Spleen (tissue), 7 donors: ENCODE results near the gene FLII.

Experiments
- POLR2A ChIP-seq, 3 donors: fragments of 450-650 bp; IDR thresholded peaks; one replicate each; pipeline ENCODE4 v1.5.1; 2017; ENCODE audit warnings: antibody characterized with exemption in 3 of 3, mild to moderate bottlenecking in 1 of 3
- POLR2AphosphoS5 ChIP-seq, 3 donors: sonication (generic); formaldehyde crosslinking; IDR thresholded peaks; one replicate each; pipeline ENCODE4 v1.5.1; 2017; ENCODE audit warnings: antibody characterized with exemption in 3 of 3
- TF ChIP-seq, protein P1 (sequence below), 11 experiments: fragments of 200-600 bp in 7 of 11; fragments of 450-650 bp in 4 of 11; sonication (generic) in 4 of 11; IDR thresholded peaks in 8 of 11; conservative IDR thresholded peaks in 3 of 11; 1 replicate in 7 of 11; 2 replicates in 4 of 11; pipeline versions ENCODE4 v1.4.0 to v1.8.0; 2016 to 2021; ENCODE audit warnings: antibody characterized with exemption in 11 of 11, inconsistent platforms in 4 of 11, mild to moderate bottlenecking in 1 of 11
- donor health status: DM: no; HTN: no; CAD: no; lungs with moderate emphysema.
- donor health status: DM: no; HTN: no; CAD: no.
- donor health status: DM: no; HTN: no; CAD: no.

DNA sequence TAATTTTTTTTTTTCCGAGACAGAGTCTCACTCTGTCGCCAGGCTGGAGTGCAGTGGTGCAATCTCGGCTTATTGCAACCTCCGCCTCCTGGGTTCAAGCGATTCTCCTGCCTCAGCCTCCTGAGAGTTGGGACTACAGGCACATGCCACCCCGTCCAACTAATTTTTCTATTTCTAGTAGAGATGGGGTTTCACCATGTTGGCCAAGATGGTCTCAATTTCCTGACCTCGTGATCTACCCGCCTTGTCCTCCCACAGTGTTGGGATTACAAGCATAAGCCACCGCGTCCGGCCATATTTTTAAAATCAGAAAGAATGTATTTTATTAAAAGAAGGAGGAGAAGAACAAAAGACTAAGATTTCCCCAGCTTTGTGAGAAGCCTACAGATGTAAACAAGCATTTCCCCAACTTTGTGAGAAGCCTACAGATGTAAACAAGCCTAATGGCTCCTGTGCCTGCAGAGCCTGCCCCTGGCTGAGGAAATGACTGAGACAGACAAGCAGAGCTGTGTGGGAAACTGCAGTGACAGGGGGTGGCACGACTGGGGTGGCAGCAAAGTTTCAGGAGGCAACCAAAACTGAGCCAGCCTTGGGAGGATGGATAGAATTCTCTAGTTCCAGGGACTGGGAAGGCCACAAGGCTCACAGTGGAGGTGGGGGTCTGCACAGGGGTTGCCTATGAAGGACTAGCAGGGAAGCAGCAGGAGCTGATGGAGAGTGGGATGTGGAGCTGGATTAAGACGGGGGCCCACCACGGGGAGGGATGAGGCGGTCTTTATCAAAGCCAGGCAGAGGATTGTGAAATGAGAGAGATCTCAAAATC is 33.4 kb upstream of the FLII start:
- TF ChIP-seq, protein P1, sequence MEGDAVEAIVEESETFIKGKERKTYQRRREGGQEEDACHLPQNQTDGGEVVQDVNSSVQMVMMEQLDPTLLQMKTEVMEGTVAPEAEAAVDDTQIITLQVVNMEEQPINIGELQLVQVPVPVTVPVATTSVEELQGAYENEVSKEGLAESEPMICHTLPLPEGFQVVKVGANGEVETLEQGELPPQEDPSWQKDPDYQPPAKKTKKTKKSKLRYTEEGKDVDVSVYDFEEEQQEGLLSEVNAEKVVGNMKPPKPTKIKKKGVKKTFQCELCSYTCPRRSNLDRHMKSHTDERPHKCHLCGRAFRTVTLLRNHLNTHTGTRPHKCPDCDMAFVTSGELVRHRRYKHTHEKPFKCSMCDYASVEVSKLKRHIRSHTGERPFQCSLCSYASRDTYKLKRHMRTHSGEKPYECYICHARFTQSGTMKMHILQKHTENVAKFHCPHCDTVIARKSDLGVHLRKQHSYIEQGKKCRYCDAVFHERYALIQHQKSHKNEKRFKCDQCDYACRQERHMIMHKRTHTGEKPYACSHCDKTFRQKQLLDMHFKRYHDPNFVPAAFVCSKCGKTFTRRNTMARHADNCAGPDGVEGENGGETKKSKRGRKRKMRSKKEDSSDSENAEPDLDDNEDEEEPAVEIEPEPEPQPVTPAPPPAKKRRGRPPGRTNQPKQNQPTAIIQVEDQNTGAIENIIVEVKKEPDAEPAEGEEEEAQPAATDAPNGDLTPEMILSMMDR (IDR thresholded peaks at IDR 0.05 in 8 of 11, conservative IDR thresholded peaks at IDR 0.05 in 3 of 11): no peak
- TF ChIP-seq POLR2A (IDR thresholded peaks at IDR 0.05): no peak
- no peak for TF ChIP-seq POLR2AphosphoS5 (IDR thresholded peaks at IDR 0.05)
